ENCODE measurements around the gene PTX3.

The PTX3 gene

DNA sequence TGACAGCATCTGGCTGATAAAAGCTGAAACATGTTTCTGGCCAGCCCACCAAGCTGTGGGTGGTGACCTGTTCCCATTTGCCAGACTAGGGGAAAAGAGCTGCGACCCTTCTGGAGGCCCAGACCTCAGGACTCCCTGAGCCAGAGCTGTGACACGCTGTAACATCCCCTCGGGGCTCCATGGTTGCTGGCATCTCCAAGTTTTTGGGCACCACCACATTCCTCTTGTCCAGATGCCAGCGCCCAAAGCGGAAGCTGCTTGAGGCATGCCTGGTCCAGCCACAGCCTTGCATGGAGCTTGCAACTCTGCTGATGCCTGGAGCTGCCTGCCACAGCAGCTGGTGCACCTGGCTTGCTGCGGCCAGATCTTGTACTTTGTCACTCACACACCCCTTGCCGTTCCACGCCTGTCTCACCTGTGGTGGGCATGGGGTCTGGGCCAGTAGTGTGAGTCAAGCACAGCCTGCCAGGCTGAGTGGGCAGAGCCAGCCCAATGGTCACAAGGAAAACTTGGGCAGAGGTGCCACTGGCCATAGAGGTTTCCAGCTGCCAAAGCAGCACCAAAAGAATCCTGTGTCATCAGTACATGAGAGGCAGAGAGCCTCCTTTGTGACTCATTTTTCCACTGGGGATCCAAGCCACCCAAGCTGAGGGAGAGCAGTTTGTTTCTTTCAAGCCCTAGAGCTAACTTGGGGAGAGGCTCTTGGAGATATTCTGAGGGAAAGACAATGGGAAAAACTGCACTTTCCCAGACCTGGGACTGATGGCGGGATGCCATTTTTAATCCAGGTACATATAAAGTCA, 45.7 kb upstream of the PTX3 start:
- no peak for TF ChIP-seq EZH2 (IDR thresholded peaks at IDR 0.05; ENCODE audit: borderline replicate concordance, low read length)
- TF ChIP-seq CTCF (IDR thresholded peaks at IDR 0.05; ENCODE audit: low read length) = no peak
- H3K36me3 ChIP-seq (ENCODE audit: insufficient read depth, low read length) = no peaks in the 10 kb centered on the region

GRCh38 chr3:157392104-157392503, 44.5 kb upstream of the PTX3 start:
- TF ChIP-seq EZH2 (IDR thresholded peaks at IDR 0.05; ENCODE audit: borderline replicate concordance, low read length) = no peak
- TF ChIP-seq CTCF (IDR thresholded peaks at IDR 0.05; ENCODE audit: low read length) = no peak
- Histone ChIP-seq H3K36me3 (ENCODE audit: insufficient read depth, low read length) (no peaks in the 10 kb centered on the region), H3K27me3 (ENCODE audit: insufficient read depth, low read length) (no peaks in the 10 kb centered on the region), H3K79me2 (ENCODE audit: insufficient read depth, low read length) (no peaks in the 10 kb centered on the region), H3K4me2 (ENCODE audit: low read length) (no peak overlapping the region), H3K27ac (ENCODE audit: low read depth, low read length, poor library complexity, severe bottlenecking) (no peak overlapping the region), H2AFZ (ENCODE audit: low read length) (no peak overlapping the region), H3K4me1 (ENCODE audit: insufficient read depth, low read length, severe bottlenecking) (no peaks in the 10 kb centered on the region), H3F3A (ENCODE audit: insufficient read depth, low read length) (no peaks in the 10 kb centered on the region), H4K20me1 (ENCODE audit: insufficient read depth, low read length) (no peaks in the 10 kb centered on the region), H3K9ac (ENCODE audit: low read length) (no peak overlapping the region), H3K9me2 (ENCODE audit: low read depth, low read length) (no peaks in the 10 kb centered on the region), H3K4me3 (ENCODE audit: low read depth, low read length, poor library complexity, severe bottlenecking) (no peak overlapping the region), H3K9me3 (ENCODE audit: low read length) (no peaks in the 10 kb centered on the region)

More for the DNA sequence above, 45.7 kb upstream of the PTX3 start:
- Histone ChIP-seq H2AFZ (ENCODE audit: low read length) (no peak overlapping the region), H3K79me2 (ENCODE audit: insufficient read depth, low read length) (no peaks in the 10 kb centered on the region), H3F3A (ENCODE audit: insufficient read depth, low read length) (no peaks in the 10 kb centered on the region), H3K4me3 (ENCODE audit: low read depth, low read length, poor library complexity, severe bottlenecking) (no peak overlapping the region), H3K27me3 (ENCODE audit: insufficient read depth, low read length) (no peaks in the 10 kb centered on the region), H3K27ac (ENCODE audit: low read depth, low read length, poor library complexity, severe bottlenecking) (no peak overlapping the region), H3K4me1 (ENCODE audit: insufficient read depth, low read length, severe bottlenecking) (no peaks in the 10 kb centered on the region), H3K9me2 (ENCODE audit: low read depth, low read length) (no peaks in the 10 kb centered on the region), H3K4me2 (ENCODE audit: low read length) (no peak overlapping the region), H4K20me1 (ENCODE audit: insufficient read depth, low read length) (no peaks in the 10 kb centered on the region), H3K9me3 (ENCODE audit: low read length) (no peaks in the 10 kb centered on the region), H3K9ac (ENCODE audit: low read length) (no peak overlapping the region)

- no peak overlapping the region for H3K9ac ChIP-seq (ENCODE audit: low read length)
- H3K9me2 ChIP-seq (ENCODE audit: low read depth, low read length) = no peaks in the 10 kb centered on the region
- H3K4me3 ChIP-seq (ENCODE audit: low read depth, low read length, poor library complexity, severe bottlenecking) = no peak overlapping the region
- no peaks in the 10 kb centered on the region for H3K36me3 ChIP-seq (ENCODE audit: insufficient read depth, low read length)
- H4K20me1 ChIP-seq (ENCODE audit: insufficient read depth, low read length) = no peaks in the 10 kb centered on the region
- TF ChIP-seq EZH2 (IDR thresholded peaks at IDR 0.05; ENCODE audit: borderline replicate concordance, low read length) (no peak), CTCF (IDR thresholded peaks at IDR 0.05; ENCODE audit: low read length) (no peak)
- H3K4me2 ChIP-seq (ENCODE audit: low read length) = no peak overlapping the region
- no peak overlapping the region for H2AFZ ChIP-seq (ENCODE audit: low read length)
- H3K79me2 ChIP-seq (ENCODE audit: insufficient read depth, low read length) = no peaks in the 10 kb centered on the region
- no peaks in the 10 kb centered on the region for H3K27me3 ChIP-seq (ENCODE audit: insufficient read depth, low read length)
- no peak overlapping the region for H3K27ac ChIP-seq (ENCODE audit: low read depth, low read length, poor library complexity, severe bottlenecking)
- no peaks in the 10 kb centered on the region for H3F3A ChIP-seq (ENCODE audit: insufficient read depth, low read length)
- H3K4me1 ChIP-seq (ENCODE audit: insufficient read depth, low read length, severe bottlenecking) = no peaks in the 10 kb centered on the region
- no peaks in the 10 kb centered on the region for H3K9me3 ChIP-seq (ENCODE audit: low read length)
These were observed 43.5 kb upstream of the PTX3 start for GRCh38 chr3:157393113-157393512.

Data from OCI-LY1 (cell line).